Limb (tissue), 2 donors: Measurements from ENCODE around the gene HSF2.

Source experiments
- DNase-seq, 2 donors: peaks; one replicate each; pipeline ENCODE4 v3.0.0-alpha.2; 2016; ENCODE audit errors: extremely low spot score in 2 of 2

HSF2 gene, protein sequence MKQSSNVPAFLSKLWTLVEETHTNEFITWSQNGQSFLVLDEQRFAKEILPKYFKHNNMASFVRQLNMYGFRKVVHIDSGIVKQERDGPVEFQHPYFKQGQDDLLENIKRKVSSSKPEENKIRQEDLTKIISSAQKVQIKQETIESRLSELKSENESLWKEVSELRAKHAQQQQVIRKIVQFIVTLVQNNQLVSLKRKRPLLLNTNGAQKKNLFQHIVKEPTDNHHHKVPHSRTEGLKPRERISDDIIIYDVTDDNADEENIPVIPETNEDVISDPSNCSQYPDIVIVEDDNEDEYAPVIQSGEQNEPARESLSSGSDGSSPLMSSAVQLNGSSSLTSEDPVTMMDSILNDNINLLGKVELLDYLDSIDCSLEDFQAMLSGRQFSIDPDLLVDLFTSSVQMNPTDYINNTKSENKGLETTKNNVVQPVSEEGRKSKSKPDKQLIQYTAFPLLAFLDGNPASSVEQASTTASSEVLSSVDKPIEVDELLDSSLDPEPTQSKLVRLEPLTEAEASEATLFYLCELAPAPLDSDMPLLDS

DNA sequence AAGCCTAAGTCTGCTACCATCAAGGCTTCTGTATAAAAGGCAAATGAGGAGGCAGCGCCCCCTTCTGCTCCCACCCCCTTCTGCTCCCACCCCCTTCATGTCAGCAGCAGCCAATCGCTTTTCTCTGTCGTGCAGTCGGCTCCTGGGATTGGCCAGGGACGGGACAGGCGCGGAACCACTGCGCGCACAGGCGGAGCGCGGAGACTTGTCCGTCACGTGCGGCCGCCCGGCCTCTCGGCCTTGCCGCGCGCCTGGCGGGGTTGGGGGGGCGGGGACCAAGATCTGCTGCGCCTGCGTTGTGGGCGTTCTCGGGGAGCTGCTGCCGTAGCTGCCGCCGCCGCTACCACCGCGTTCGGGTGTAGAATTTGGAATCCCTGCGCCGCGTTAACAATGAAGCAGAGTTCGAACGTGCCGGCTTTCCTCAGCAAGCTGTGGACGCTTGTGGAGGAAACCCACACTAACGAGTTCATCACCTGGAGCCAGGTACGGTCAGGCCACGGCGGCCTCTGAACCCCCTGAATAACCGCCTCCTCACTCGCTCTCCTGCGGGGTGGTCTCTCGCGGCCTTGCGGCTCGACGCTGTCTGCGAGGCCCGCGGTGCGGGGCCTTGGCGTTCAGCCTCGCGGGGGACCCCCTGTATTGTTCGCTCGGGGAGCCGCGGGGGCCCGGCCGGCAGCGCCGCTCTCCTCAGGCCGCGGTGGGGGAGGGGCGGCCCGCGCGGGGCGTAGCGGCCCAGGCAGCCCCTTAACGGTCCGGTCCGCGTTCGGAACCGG lies at the start of gene HSF2:
TSS of gene HSF2 (plus strand) at position 305 of the 773 bp plus-strand sequence. CDS start at position 391, 86 bp downstream.
- peak; percentile 97 to 98 for DNase-seq

DNA sequence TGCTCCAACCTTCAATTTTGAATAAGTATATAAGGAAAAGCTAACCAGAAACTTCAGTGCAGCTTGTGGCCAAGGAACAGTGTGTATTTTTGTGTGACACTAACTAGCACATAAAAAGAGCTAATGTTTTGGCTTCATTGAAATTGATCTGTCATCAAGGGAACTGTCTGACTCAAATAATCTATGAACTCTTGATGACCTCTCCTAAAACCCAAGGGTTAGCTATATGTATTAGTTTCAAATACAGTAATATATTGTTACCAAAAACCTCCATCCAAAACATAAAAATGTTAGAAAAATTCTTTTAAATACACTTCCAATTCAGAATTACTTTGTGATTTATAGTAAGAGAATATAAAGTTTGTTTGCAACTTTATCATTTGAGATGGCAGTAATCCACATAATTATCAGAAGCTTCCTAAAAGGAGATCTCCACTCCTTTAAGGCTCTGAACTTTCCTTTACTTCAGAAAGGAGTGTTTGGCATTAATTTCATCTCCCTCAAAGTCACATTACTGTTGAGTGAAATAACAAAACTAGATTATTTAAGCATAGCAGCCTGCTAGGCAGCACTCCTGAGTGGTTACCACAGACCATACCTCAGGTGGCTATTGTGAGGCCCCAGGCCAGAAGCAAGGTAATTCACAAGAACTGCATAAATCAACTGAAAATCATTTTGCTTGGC lies 46.3 kb upstream of the HSF2 start:
- DNase-seq = peak in 1 of 2 donors; percentile 53

GRCh38 chr6:122360809-122361208 lies 38.6 kb upstream of the HSF2 start:
- no peak for DNase-seq

GRCh38 chr6:122361314-122361979 lies 38.0 kb upstream of the HSF2 start:
- no peak for DNase-seq

GRCh38 chr6:122363769-122364483 lies 35.5 kb upstream of the HSF2 start:
- no peak for DNase-seq

- no peak for DNase-seq
These were observed 33.6 kb upstream of the HSF2 start for GRCh38 chr6:122365775-122366403.

- DNase-seq = no peak
These were observed 32.3 kb upstream of the HSF2 start for GRCh38 chr6:122367171-122367570.

DNA sequence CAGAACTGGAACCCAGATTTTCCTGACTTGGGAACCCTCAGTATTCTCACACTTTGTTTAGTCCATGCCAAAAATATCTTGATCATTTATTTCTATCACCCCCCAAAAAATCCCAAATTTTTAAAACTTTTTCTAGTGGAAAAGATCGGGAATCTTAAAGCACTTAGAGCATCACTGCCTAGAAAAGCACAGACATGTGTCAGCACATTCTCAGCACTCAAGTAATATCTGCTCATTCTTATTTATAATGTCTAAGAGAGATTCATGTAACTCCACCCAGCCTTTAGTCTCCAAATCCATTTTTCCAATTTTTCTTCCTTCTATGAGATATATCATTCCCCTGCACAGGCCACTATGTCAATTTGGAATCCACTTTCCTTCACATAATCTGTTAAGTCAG lies 29.9 kb upstream of the HSF2 start:
- no peak for DNase-seq

DNA sequence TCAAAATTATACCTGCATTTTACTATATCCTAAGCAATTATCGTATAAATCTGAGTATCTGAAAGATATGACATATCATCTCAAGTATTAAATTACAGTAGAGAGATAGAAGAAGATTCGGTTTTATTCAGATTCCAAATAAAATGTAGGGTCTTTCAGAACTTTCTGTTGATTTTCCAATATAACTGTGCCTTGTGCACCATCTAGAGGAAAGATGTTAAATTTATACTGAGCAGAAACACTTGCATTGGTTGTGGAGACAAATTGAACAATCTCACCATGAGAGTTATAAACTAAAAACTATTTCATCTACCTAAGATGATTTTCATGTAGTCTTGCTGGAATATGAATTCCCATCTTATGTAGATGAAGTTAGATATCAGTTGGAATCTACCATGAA lies 26.8 kb upstream of the HSF2 start:
- peak in 1 of 2 donors; percentile 69 for DNase-seq

DNA sequence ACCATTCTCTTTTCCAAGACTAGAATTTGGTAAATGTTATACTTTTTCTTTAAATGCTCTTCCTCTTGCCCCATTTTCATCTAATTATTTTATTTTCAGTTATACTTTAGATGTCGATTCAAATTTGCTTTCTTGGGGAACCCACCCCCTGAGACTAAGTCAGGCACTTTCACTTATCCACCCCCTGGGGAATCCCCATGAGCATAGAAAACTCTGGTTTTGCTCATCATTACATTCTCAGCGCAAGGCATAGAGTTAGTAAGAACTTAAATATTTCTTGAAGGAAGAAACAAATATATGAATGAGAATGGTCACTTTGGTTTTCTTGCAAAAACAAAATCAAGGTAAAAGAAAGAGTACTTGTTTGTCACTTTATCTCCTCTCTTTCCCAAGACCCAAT lies 25.1 kb upstream of the HSF2 start:
- DNase-seq = no peak

GRCh38 chr6:122376246-122376645 lies 23.2 kb upstream of the HSF2 start:
- no peak for DNase-seq

DNA sequence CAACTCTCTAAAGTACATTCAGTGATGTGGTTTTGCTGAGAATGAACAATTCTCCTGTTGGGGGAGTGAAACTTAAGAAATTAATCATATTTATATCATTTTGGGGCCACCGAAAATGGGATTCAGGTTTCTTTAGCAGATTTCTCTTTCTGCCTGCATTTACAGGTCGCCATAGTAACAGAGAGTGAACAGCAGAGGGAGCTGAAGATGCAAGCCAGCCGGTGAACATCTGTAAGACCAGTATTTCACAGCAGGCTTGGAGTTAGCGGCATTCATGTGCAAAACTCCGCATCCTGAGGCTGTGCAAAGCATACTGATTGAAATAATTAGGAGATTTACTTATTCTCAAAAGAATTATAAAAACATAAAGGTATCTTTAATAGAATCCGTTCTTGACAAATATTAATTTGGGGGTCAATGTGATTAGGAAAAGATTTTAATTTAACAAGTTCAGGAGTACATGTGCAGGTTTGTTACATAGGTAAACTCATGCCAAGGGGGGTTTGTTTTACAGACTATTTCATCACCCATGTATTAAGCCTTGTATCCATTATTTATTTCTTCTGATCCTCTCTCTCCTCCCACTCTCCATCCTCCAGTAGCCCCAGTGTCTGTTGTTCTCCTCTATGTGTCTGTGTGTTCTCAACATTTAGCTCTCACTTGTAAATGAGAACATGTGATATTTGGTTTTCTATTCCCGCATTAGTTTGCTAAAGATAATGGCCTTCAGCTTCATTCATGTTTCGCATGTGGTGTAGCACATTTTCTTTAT lies 17.8 kb upstream of the HSF2 start:
- peak; percentile 67 to 80 for DNase-seq

DNA sequence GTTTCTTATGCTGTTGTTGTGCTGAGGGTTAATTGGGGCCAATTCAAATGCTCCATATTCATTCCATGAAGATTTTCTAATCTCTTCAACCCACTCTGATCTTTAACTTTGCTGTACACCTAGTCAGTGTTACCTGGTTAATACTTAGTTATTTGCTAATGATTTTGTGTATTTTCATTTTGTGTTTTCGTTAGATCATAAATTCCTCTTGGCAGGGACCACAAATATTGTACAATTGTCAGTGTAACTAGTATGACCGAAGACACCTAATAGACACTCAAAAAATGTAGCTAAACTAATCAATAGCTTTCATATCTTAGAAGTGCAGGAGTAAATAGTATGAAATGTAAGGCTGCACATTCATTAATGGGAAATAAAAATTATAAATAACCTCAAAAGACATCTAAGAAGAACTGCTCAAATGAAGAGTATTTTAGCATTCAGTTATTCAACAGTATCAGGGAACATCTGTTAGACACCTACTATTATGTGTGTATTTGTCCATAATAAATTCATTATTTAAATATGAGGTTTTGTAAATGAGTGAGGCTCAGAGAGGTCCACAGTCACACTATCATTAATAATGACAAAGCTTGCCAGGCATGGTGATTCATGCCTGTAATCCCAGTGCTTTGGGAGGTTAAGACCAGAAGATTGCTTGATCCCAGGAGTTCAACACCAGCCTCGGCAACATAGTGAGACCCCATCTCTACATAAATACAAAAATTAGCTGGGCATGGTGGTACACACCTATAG lies 13.4 kb upstream of the HSF2 start:
- no peak for DNase-seq

DNA sequence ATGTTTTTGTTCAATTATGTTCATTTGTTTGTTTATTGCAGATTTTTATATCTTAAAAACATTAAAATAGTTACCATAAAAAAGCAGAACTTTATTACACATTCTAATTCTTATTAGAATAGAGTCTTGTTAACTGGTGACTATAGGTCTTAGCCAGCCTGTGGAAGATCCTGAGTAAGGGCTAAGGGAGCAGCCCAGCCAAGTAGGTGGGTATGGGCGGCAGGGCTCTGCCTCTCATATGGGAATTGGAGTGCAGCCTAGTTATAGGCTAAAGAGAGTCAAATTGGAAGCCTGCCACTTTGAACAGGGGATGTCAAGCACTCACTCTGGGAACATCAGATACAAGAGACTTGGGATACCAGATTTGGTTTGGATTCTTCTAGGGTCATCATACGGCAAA lies 10.5 kb upstream of the HSF2 start:
- no peak for DNase-seq

- peak in 1 of 2 donors; percentile 73 for DNase-seq
These were observed 9.6 kb upstream of the HSF2 start for GRCh38 chr6:122389704-122390372.

- no peak for DNase-seq
These were observed 6.7 kb upstream of the HSF2 start for GRCh38 chr6:122392564-122393350.

GRCh38 chr6:122393351-122393896 lies 6.0 kb upstream of the HSF2 start:
- no peak for DNase-seq
